NCI-H1048 (cell line): Measurements from ENCODE around the gene ARHGEF7.

Experiments used
- DNase-seq: peaks from one replicate; lab custom pipeline; 2025; lab: John Stamatoyannopoulos, UW

Gene ARHGEF7

GRCh38 chr13:111303559-111303958 is 188.4 kb downstream of the ARHGEF7 start:
- no peak for DNase-seq

GRCh38 chr13:111304041-111304544 is 189.0 kb downstream of the ARHGEF7 start:
- no peak for DNase-seq

- DNase-seq, result no peak
Observed at GRCh38 chr13:111304603-111305289, 189.6 kb downstream of the ARHGEF7 start.

GRCh38 chr13:111312944-111313590 is 198.0 kb downstream of the ARHGEF7 start:
- DNase-seq, result no peak

GRCh38 chr13:111313911-111314425 is 198.9 kb downstream of the ARHGEF7 start:
- no peak for DNase-seq

- DNase-seq, result no peak
Observed at GRCh38 chr13:111314852-111315251, 199.7 kb downstream of the ARHGEF7 start.

- DNase-seq, result no peak
Observed at GRCh38 chr13:111315347-111315995, 200.4 kb downstream of the ARHGEF7 start.

GRCh38 chr13:111316161-111316730 is 201.1 kb downstream of the ARHGEF7 start:
- no peak for DNase-seq

GRCh38 chr13:111317042-111317550 is 202.0 kb downstream of the ARHGEF7 start:
- no peak for DNase-seq

GRCh38 chr13:111317571-111318345 is 202.6 kb downstream of the ARHGEF7 start:
- DNase-seq, result no peak

GRCh38 chr13:111318386-111318785 is 203.3 kb downstream of the ARHGEF7 start:
- DNase-seq, result no peak

GRCh38 chr13:111319521-111319920 is 204.4 kb downstream of the ARHGEF7 start:
- DNase-seq, result no peak

- DNase-seq, result no peak
Observed at GRCh38 chr13:111319998-111320911, 205.1 kb downstream of the ARHGEF7 start, which contains the start of gene TEX29. Gene TEX29, plus strand, starts transcription at chr13:111320642. Its CDS starts 249 bp downstream, at chr13:111320891.

- DNase-seq, result no peak
Observed at GRCh38 chr13:111322001-111322915, 207.1 kb downstream of the ARHGEF7 start.

GRCh38 chr13:111322916-111323331 is 207.8 kb downstream of the ARHGEF7 start:
- no peak for DNase-seq

- DNase-seq, result no peak
Observed at GRCh38 chr13:111323549-111323948, 208.4 kb downstream of the ARHGEF7 start.

GRCh38 chr13:111323950-111324651 is 209.0 kb downstream of the ARHGEF7 start:
- no peak for DNase-seq

- no peak for DNase-seq
Observed at GRCh38 chr13:111324736-111325135, 209.6 kb downstream of the ARHGEF7 start.
